GM21528 (cell line): ENCODE results near the gene ZNF782.
"Not testable (repeated sequence)": the region's sequence is repeated elsewhere in the genome, so short reads cannot be mapped to it uniquely, and the experiment has no call there.

Experiments used
- ATAC-seq: cut with Tn5 transposase; IDR thresholded peaks from one replicate; pipeline ENCODE4 v1.9.1; 2021; ENCODE audit warnings: mild to moderate bottlenecking, moderate library complexity; ENCODE audit not compliant: unreplicated experiment, low FRiP score

ZNF782 gene

GRCh38 chr9:96853781-96854650 lies at the start of gene ZNF782:
ZNF782 (minus strand) TSS chr9:96854514; CDS start chr9:96851961, 2,553 bp downstream.
- peak; percentile 88 for ATAC-seq

GRCh38 chr9:96900010-96900409 lies 45.7 kb upstream of the ZNF782 start:
- not testable (repeated sequence) for ATAC-seq

- no peak for ATAC-seq
These were observed 37.8 kb upstream of the ZNF782 start for GRCh38 chr9:96892131-96892530.

- ATAC-seq = no peak
These were observed 34.3 kb upstream of the ZNF782 start for GRCh38 chr9:96888591-96888990.

- no peak for ATAC-seq
These were observed 31.1 kb upstream of the ZNF782 start for GRCh38 chr9:96885424-96885823.

GRCh38 chr9:96884443-96884842 lies 30.1 kb upstream of the ZNF782 start:
- no peak for ATAC-seq

- ATAC-seq = no peak
These were observed 29.6 kb upstream of the ZNF782 start for GRCh38 chr9:96883922-96884321.

GRCh38 chr9:96877269-96877668 lies 23.0 kb upstream of the ZNF782 start:
- ATAC-seq = no peak

- peak; percentile 41 for ATAC-seq
These were observed 21.3 kb upstream of the ZNF782 start for GRCh38 chr9:96875461-96876142.

GRCh38 chr9:96874947-96875460 lies 20.7 kb upstream of the ZNF782 start:
- ATAC-seq = peak; percentile 54

GRCh38 chr9:96874201-96874785 lies 20.0 kb upstream of the ZNF782 start:
- no peak for ATAC-seq

- ATAC-seq = no peak
These were observed 16.9 kb upstream of the ZNF782 start for GRCh38 chr9:96871176-96871575.

- no peak for ATAC-seq
These were observed 14.4 kb upstream of the ZNF782 start for GRCh38 chr9:96868709-96869108.

GRCh38 chr9:96867079-96867804 lies 12.9 kb upstream of the ZNF782 start:
- ATAC-seq = no peak

GRCh38 chr9:96865240-96865639 lies 10.9 kb upstream of the ZNF782 start:
- not testable (repeated sequence) for ATAC-seq

GRCh38 chr9:96859461-96860198 lies 5.3 kb upstream of the ZNF782 start:
- no peak for ATAC-seq

GRCh38 chr9:96858670-96859069 lies 4.4 kb upstream of the ZNF782 start:
- ATAC-seq = no peak

GRCh38 chr9:96858018-96858573 lies 3.8 kb upstream of the ZNF782 start:
- ATAC-seq = no peak
